Measurements from ENCODE around the gene C8A. TPM values are rescaled to one million over a fixed set of nuclear protein-coding genes. Genes with fewer than 3 reads are reported as not detected.

Gene C8A
- total and polyA plus RNA-seq, 2 experiments from 2014 or later = not detected

DNA sequence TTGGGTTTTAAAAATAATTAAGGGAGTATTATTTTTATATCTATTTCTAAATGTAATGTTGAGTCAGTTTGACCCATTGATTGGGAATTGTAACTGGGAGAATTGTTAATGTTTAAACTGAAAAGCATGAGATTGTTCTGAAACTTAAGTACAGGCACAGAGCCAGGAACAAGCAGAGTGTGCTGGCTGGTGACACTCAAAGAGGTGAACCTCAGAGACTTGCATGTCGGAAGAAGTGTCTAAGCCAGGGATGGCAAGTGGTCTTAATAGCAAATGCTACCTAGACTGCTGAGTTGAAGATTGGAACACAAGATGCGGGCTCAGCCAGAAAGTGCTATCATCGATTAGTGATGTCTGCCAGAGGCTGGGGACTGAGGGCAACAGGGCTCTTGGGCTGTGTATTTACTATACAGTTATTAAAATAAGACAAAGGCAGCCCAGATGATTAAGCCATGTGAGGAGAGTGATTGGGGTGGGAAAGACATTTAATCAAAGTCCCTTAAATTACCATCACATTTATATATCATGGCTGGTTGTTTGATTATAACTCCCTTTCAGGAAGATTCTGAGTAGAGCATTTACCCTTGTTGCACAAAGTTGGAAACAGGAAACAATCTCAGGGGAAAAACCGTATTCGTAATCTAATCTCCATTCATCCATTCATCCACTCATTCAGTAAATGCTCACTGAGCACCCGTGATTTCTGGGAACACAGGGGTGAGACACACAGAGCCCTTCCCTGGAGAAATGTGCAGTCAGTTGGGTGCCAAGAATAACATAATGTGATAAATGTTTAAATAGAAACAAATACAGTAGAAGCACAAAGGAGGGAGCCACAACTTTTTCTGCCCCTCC, 42.8 kb downstream of the C8A start:
- no peak overlapping the region for H3K9ac ChIP-seq
- H3K79me2 ChIP-seq (ENCODE audit: insufficient read depth) = no peaks in the 10 kb centered on the region
- H3K4me2 ChIP-seq (ENCODE audit: unreplicated experiment) = no peak overlapping the region
- TF ChIP-seq EZH2phosphoT487 (IDR thresholded peaks at IDR 0.05; ENCODE audit: insufficient read depth, low read depth) (no peak), EZH2 (IDR thresholded peaks at IDR 0.05; ENCODE audit: insufficient read depth, poor library complexity, severe bottlenecking) (no peak)
- H3K27ac ChIP-seq = no peak overlapping the region
- H3K4me3 ChIP-seq = no peak overlapping the region
- H4K20me1 ChIP-seq (ENCODE audit: insufficient read depth) = no peaks in the 10 kb centered on the region
- H3K27me3 ChIP-seq (replicated peaks; ENCODE audit: insufficient read depth) = no peaks in the 10 kb centered on the region
- DNase-seq = no peak
- no peaks in the 10 kb centered on the region for H3K9me3 ChIP-seq (ENCODE audit: low read depth)
- no peak overlapping the region for H2AFZ ChIP-seq
- in situ Hi-C loops (cut with MboI) = no loop called here
- no peaks in the 10 kb centered on the region for H3K9me2 ChIP-seq (ENCODE audit: insufficient read depth)
- H3K36me3 ChIP-seq (ENCODE audit: low read depth) = no peaks in the 10 kb centered on the region
- H3F3A ChIP-seq (ENCODE audit: insufficient read depth) = no peaks in the 10 kb centered on the region
- peaks cover 8% of the 10 kb centered on the region; the same call in 1 of the 2 replicates for H3K4me1 ChIP-seq (ENCODE audit: insufficient read depth)
- 89 to 90% methylated on average over 6 of the region's 6 CpGs for WGBS, 2 experiments (ENCODE audit: low coverage in 1 of 2, low lambda C conversion rate in 2 of 2, missing lambda C conversion rate in 2 of 2)

DNA sequence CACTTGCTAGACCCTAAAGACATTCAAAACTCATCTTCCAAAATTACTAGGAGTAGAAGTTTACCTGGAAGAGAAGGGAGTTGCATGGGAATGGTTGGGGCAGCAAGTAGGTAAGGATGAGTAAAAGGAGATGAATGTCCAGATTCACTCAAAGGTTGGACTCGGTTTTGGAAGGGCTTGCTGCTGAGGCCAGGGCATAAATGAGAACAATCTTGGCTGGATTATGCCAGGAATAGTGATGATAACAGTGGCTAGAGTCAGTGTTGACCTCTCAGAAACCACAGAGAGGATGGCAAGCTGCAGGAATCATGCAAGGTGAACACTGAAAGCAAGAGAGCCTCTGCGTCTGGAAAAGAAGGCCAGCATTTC, 43.4 kb downstream of the C8A start:
- H3K9me3 ChIP-seq (ENCODE audit: low read depth) = no peaks in the 10 kb centered on the region
- no peaks in the 10 kb centered on the region for H3K27me3 ChIP-seq (replicated peaks; ENCODE audit: insufficient read depth)
- no peak overlapping the region for H3K4me3 ChIP-seq
- in situ Hi-C loops (cut with MboI) = no loop called here
- no peak overlapping the region for H3K27ac ChIP-seq
- no peaks in the 10 kb centered on the region for H3F3A ChIP-seq (ENCODE audit: insufficient read depth)
- no peak overlapping the region for H3K9ac ChIP-seq
- DNase-seq = no peak
- TF ChIP-seq EZH2 (IDR thresholded peaks at IDR 0.05; ENCODE audit: insufficient read depth, poor library complexity, severe bottlenecking) = no peak
- TF ChIP-seq EZH2phosphoT487 (IDR thresholded peaks at IDR 0.05; ENCODE audit: insufficient read depth, low read depth) = no peak
- 85 to 100% methylated on average over 2 of the region's 2 CpGs for WGBS, 2 experiments (ENCODE audit: low coverage in 1 of 2, low lambda C conversion rate in 2 of 2, missing lambda C conversion rate in 2 of 2)
- H3K79me2 ChIP-seq (ENCODE audit: insufficient read depth) = no peaks in the 10 kb centered on the region
- H3K4me1 ChIP-seq (ENCODE audit: insufficient read depth) = peaks cover 8% of the 10 kb centered on the region; the same call in 1 of the 2 replicates
- no peaks in the 10 kb centered on the region for H3K36me3 ChIP-seq (ENCODE audit: low read depth)
- H3K9me2 ChIP-seq (ENCODE audit: insufficient read depth) = no peaks in the 10 kb centered on the region
- no peak overlapping the region for H2AFZ ChIP-seq
- H3K4me2 ChIP-seq (ENCODE audit: unreplicated experiment) = no peak overlapping the region
- H4K20me1 ChIP-seq (ENCODE audit: insufficient read depth) = no peaks in the 10 kb centered on the region

DNA sequence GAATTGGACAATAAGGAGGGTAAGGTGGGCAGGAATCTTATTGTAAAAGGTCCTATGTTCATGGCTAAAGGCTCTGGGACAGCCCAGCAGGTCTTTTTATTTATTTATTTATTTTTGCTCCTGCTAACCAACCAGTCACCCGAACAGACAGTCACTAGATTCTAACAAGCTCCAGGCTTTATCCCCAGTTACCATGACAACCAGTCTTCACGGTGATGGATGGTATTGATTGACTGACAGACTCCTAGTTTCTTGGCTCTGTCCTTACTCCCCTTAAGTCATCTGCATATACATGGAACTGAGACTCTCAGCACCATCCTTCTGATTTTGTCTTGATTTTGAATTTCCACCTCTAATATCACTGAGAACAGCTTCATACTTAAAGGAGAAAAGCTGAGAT, 44.3 kb downstream of the C8A start:
- WGBS, 2 experiments (ENCODE audit: low coverage in 1 of 2, low lambda C conversion rate in 2 of 2, missing lambda C conversion rate in 2 of 2) = 46 to 50% methylated on average over 2 of the region's 2 CpGs
- Histone ChIP-seq H3F3A (ENCODE audit: insufficient read depth) (no peaks in the 10 kb centered on the region), H3K9me2 (ENCODE audit: insufficient read depth) (no peaks in the 10 kb centered on the region), H3K79me2 (ENCODE audit: insufficient read depth) (no peaks in the 10 kb centered on the region), H3K9ac (no peak overlapping the region), H3K27me3 (replicated peaks; ENCODE audit: insufficient read depth) (no peaks in the 10 kb centered on the region), H3K4me1 (ENCODE audit: insufficient read depth) (peaks cover 8% of the 10 kb centered on the region; the same call in 1 of the 2 replicates), H2AFZ (no peak overlapping the region), H3K36me3 (ENCODE audit: low read depth) (no peaks in the 10 kb centered on the region), H3K27ac (no peak overlapping the region), H3K4me2 (ENCODE audit: unreplicated experiment) (no peak overlapping the region), H3K9me3 (ENCODE audit: low read depth) (no peaks in the 10 kb centered on the region), H4K20me1 (ENCODE audit: insufficient read depth) (no peaks in the 10 kb centered on the region), H3K4me3 (no peak overlapping the region)
- TF ChIP-seq EZH2 (IDR thresholded peaks at IDR 0.05; ENCODE audit: insufficient read depth, poor library complexity, severe bottlenecking) = no peak
- TF ChIP-seq EZH2phosphoT487 (IDR thresholded peaks at IDR 0.05; ENCODE audit: insufficient read depth, low read depth) = no peak
- in situ Hi-C loops (cut with MboI) = no loop called here
- no peak for DNase-seq

DNA sequence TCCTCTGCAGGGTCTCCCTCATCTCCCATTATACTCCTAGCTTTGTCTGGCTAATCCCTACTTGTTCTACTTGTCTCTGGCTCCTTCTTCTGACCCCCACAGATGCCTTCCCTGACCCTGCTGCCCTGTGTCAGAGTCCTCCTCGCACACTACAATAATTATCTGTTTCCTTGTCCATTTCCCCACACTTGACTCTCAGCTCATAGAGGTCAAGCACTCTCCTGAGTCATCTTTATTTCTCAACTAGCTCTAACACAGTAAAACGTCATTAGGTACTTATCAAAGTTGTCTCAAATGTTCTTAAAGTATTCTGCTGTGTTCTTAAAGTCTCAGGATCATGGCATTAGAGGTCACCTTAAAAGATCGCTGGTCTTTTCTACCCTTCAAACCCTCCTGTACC, 47.1 kb downstream of the C8A start:
- Histone ChIP-seq H3K36me3 (ENCODE audit: low read depth) (no peaks in the 10 kb centered on the region), H3F3A (ENCODE audit: insufficient read depth) (no peaks in the 10 kb centered on the region), H3K4me1 (ENCODE audit: insufficient read depth) (peaks cover 8% of the 10 kb centered on the region; the same call in 1 of the 2 replicates), H3K79me2 (ENCODE audit: insufficient read depth) (no peaks in the 10 kb centered on the region), H3K9ac (no peak overlapping the region), H3K9me3 (ENCODE audit: low read depth) (no peaks in the 10 kb centered on the region), H2AFZ (no peak overlapping the region), H3K4me3 (no peak overlapping the region), H3K27me3 (replicated peaks; ENCODE audit: insufficient read depth) (no peaks in the 10 kb centered on the region), H3K9me2 (ENCODE audit: insufficient read depth) (no peaks in the 10 kb centered on the region), H3K27ac (no peak overlapping the region), H4K20me1 (ENCODE audit: insufficient read depth) (no peaks in the 10 kb centered on the region), H3K4me2 (ENCODE audit: unreplicated experiment) (no peak overlapping the region)
- TF ChIP-seq EZH2phosphoT487 (IDR thresholded peaks at IDR 0.05; ENCODE audit: insufficient read depth, low read depth) (no peak), EZH2 (IDR thresholded peaks at IDR 0.05; ENCODE audit: insufficient read depth, poor library complexity, severe bottlenecking) (no peak)
- DNase-seq = peak; percentile 72
- in situ Hi-C loops (cut with MboI) = no loop called here
- WGBS, 2 experiments (ENCODE audit: low coverage in 1 of 2, low lambda C conversion rate in 2 of 2, missing lambda C conversion rate in 2 of 2) = 35 to 37% methylated on average over 3 of the region's 3 CpGs
